GM12801 (cell line): ENCODE measurements around the gene THRB.

Experiments
- TF ChIP-seq, protein P1 (sequence below): IDR thresholded peaks from one replicate; pipeline ENCODE4 v1.5.1; 2011; ENCODE audit warnings: control low read depth; ENCODE audit not compliant: insufficient read length; ENCODE audit errors: extremely low read depth

The THRB gene

DNA sequence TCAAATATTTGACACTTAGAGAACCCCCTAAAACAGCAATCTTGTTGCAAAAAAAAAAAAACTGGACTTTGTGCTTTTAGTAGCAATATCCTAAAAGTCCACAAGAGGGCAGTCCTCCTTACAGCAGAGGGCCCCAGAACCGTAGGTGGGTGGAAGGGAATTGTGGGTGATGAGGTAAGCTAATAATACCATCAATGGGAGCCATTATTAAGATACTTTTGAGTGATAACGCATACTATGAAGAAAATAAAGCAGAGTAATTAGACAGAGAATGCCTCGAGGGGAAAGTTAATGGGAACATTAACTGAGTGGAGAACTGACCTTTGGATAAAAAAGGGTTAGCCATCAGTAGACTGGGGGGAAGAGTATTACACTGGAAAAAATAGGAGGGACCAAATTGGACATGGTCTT lies 229.9 kb downstream of the THRB start:
- TF ChIP-seq, protein P1, sequence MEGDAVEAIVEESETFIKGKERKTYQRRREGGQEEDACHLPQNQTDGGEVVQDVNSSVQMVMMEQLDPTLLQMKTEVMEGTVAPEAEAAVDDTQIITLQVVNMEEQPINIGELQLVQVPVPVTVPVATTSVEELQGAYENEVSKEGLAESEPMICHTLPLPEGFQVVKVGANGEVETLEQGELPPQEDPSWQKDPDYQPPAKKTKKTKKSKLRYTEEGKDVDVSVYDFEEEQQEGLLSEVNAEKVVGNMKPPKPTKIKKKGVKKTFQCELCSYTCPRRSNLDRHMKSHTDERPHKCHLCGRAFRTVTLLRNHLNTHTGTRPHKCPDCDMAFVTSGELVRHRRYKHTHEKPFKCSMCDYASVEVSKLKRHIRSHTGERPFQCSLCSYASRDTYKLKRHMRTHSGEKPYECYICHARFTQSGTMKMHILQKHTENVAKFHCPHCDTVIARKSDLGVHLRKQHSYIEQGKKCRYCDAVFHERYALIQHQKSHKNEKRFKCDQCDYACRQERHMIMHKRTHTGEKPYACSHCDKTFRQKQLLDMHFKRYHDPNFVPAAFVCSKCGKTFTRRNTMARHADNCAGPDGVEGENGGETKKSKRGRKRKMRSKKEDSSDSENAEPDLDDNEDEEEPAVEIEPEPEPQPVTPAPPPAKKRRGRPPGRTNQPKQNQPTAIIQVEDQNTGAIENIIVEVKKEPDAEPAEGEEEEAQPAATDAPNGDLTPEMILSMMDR = no peak

DNA sequence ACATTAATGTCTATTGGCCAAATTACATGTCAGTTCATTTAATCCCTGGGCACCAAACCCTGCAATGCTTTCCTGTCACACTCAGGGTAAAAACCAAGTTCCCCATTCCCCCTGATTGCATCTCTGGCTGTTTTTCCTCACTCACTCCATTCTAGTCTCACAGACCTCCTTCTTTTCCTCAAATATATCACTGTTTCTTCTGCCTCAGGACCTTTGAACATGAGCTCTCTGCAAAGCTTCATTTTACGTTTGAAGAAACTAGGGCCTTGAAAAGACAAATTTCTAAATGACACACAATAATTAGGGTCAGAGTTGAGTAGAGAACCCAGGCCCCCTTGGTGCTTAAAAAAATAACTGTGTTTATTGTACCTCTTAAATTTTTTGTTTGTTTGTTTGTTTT lies 230.6 kb downstream of the THRB start:
- TF ChIP-seq, protein P1 = no peak

DNA sequence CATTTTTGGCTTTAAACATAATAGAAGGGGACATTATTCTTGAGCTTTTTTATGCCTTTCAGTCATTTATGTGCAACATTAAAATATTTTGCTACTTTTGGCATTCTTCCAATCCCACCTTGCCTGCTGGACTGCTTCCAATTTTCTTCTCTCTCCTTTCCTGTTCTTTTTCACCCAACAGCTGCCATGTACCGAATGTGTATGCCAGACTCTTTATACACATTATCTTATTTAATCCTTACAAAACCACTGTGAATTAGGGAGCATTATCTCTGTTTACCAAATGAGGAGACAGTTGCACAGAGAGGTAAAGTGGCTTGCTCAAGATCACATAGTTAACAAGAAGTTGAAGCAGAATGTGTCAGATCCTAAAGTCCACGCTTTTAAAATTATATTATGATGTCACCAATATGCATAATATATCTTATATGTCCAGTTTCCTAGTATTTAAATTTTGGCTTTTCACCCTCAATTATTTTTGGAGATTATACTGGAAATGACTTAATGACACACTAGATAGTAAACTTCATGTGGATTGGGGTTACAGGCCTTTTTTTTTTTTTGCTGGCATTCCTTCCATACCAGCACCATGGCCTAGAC lies 231.5 kb downstream of the THRB start:
- TF ChIP-seq, protein P1 = no peak

DNA sequence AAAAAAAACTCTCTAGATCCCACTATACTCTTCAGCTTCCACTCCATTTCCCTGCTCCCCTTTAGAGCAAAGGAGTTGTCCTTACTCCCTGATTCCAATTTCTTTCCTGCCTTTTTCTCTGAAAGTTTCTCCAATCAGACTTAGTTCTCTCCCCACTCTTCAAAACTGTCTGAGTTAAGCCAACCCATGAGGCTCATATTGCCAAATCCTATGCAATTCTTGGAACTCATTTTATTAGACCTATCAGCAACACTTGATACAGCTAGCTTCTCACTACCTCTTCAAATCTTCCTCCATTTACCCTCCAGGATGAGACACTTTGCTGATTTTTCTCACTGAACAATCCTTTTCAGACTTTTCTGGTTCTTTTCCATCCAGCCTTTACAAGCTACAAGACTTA lies 233.1 kb downstream of the THRB start:
- TF ChIP-seq, protein P1 = no peak

DNA sequence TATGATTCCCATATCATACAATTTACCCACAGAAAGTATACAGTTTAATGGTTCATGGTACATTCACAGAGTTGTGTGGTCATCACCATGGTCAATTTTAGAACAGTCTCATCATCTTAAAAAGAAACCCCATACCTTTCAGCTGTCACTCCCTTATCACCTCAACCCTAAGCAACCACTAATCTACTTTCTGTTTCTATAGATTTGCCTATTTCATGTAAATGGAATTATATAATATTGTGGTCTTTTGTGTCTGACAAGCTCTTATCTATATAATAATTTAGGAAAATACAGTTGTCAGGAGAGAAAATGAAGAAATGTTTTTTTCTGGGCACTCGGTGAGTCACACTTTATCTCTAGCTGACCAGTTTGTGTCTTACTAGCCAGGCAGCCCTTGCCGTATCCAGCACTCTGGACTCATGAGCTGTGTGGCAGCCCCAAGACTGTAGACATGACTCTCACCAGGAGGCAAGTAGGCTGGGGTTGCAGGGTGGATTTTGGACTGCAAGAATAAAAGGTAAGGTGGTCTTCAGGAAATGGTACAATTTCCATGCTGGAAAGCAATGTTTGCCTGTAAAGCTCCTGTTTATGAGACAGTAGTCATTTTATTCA lies 234.6 kb downstream of the THRB start:
- TF ChIP-seq, protein P1 = no peak

DNA sequence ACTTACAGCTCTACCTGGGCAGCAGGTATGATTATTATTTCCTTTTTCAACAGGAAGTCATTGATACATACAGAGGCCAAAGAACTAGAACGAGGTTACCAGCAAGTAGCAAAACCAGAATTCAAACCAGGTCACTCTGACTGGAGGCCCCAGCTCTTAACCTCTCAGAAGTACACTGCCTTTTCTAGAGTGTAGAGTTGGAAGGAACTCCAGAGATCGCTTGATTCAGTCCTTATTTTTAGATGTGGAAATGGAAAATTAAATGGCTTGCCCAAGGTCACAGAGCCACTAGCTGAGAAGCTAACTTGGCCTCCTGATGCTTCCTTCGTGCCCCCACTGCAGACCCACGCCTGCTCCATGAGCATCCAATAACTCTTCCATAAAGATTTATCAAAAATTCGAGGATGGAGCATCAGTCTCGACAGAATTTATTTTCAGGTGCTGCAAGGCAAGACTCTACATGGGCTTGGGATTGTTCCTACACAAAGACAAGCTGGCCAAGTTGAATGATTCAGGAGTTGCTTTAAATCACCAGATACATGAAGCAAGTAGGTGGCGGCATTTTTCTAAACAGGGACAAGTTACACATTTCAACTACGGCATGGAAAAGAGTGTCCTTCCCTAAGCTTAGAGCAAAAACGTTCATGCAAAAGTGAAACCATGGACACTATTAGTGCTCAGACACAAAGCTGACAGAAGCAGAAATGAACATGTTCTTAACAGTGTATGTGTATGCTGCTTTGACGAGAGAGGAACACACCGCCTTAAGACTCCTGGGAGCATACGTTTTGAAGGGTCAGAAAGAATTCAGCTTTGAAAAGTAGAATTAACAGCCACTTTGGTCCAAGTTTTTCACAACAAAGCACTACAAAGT lies 235.7 kb downstream of the THRB start:
- TF ChIP-seq, protein P1 = no peak

DNA sequence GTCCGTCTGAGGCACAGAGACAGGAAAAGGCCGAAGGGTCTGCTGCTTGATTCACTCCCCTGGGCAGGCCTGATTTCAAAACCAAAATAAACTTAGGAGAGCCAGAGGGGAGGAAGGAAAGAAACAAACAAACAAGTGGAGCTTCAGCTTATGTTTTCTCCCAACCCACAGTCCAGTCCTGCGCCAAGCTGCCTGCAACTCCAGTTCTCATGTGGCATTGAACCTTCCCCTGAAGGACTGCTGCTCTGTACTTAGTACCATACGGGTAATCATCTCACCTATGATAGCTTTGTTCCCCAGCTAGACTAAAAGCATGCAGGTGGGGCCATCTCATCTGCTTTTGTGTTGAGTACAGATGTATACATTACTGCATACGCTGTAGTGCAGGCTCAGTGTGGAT lies 236.4 kb downstream of the THRB start:
- TF ChIP-seq, protein P1 = no peak
